ENCODE measurements around the gene MEIOB.
A peak's percentile ranks its signal among the peaks of the same experiment; 100 is the strongest.
"Not testable (repeated sequence)": the region's sequence is repeated elsewhere in the genome, so short reads cannot be mapped to it uniquely, and the experiment has no call there.

MEIOB gene

GRCh38 chr16:1877089-1877488, 5.1 kb upstream of the MEIOB start:
- no peak for DNase-seq

DNA sequence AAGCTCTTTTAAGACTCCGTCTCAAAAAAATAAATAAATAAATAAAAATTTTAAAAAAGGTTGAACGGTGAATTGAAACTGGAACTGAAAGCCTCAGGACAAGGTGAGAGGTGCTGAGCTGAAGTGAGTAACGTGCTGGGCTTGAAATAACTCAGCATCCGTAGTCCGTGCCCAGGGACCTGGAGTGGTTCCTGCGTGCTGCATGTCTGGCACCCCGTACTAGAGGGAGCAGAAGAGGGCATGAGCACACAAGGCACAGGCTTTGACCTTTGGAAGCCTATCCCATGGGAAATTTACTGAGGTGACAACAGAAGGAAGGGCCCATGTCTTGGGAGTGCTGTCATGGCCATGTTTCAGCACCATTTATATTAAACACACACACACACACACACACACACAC, 4.5 kb upstream of the MEIOB start:
- no peak for DNase-seq

- not testable (repeated sequence) for DNase-seq
These were observed 4.1 kb upstream of the MEIOB start for GRCh38 chr16:1876066-1876465.

DNA sequence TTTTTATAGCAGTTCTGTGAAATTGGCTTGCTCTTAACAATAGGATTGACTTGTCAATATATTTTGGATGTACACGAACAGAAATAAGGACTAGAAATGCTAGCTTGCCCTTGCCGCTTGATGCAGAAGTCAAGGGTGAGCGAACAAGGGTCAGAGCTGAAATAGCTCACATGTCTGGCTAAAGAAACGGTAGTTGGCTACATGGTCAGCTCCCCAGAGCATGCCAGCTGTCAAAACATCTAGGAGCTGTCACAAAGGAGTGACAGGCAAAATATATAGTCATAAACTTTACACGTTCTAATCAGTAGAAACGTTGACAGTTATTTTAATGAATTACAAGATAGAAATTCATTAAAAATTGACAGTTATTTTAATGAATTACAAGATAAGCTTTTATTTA, 2.9 kb upstream of the MEIOB start:
- no peak for DNase-seq

DNA sequence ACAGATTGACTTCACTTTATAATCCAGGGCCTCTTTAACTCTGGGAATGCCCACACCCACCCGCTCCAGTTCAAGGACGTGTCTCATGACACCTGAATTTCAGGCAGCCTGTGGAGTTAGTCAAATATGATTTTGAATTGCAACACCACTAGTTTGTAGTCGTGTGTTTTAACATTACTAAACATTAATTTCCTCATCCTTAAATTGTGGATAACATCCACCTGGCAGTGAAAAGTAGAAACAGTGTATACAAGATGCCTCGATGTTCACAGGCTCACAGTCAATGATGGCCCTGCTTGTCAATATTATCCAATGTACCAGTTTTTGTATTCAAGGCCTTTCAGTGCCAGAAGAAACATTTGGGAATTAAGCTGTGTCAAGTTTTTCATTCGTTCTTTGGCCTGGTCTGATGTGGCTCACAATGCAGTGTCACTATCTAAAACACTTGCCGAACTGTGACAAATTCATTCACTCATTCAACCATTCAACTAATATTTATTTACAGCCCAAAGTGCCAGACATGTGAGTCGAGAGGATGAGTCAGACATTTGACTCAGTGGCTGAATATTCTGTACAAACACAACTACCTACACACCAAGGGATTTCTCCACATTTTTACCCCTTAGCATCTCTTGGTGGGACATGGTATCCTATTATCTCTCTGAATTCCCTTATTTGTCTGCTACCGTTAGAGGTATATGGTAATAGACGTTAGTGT, 1.4 kb downstream of the MEIOB start:
- DNase-seq: peak; percentile 77

DNA sequence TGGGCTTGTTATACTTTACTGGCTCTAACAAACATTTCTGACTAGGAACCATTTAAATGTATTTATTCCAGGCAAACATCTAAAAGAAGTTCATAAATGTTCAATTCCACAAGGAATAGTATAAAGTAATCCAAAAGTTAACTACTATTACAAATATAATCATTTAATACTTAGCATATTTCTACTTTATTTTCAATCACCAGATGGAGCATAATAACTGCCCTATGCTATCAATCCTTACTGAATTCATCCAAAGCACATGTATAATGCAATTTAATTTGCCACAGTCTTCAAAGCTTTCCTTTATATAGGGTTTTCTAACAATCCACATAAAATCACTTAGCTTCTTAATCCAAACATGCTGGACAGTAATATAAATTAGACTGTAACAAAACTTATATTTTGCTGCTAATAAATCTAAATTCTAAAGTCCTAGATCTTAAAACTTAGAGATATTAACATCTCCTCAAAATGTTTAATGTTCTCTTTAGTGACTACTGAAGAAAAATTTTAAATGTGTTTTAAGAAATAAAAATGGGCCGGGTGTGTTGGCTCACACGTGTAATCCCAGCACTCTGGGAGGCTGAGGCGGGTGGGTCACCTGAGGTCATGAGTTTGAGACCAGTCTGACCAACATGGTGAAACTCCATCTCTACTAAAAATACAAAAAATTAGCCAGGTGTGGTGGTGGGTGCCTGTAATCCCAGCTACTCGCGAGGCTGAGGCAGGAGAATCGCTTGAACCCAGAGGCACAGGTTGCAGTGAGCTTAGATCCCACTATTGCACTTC, 5.9 kb downstream of the MEIOB start:
- DNase-seq: no peak

DNA sequence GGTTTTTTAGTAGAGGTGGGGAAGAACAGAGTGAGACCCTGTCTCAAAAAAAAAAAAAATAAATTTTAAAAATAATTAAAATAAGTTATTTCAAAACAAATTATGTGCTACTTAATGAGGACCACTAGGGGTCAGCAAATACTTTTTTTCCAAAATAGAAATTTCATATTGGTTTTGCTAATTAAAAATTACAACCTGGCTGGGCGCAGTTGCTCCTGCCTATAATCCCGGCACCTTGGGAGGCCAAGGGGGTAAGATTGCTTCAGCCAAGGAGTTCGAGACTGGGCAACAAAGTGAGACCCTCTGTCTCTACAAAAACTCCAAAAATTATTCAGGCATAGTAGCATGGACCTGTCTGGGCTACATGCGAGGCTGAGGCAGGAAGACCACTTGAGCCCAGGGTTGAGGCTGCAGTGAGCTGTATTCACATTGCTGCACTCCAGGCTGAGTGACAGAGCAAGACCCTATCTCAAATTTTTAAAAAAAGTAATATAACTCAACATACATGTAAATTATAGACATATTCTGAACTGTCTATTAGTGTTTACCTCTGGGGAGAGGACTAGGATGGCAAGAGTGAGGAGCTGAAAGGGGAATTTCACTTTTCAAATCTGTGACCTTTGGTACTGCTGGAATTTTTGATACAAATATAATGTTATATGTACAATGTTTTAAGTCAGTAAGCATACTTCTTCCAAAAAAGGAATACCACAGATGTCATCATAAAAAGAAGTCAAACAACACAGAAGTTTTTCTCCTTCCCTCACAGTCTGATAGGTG, 8.1 kb downstream of the MEIOB start:
- peak; percentile 29 for DNase-seq

DNA sequence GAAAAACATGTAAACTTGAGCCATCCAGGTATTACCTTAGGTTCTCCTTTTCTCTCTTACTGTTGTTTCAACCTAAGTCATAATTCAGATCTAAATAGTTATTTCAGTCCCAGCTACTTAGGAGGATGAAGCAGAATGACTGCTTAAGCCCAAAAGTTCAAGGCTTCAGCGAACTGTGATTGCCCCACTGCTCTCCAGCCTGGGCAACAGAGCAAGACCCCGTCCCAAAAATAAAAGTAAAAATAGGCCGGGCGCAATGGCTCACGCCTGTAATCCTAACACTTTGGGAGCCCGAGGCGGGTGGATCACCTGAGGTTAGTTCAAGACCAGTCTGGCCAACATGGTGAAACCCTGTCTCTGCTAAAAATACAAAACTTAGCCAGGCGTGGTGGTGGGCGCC, 9.6 kb downstream of the MEIOB start:
- no peak for DNase-seq

GRCh38 chr16:1861730-1862129, 10.2 kb downstream of the MEIOB start:
- no peak for DNase-seq

- no peak for DNase-seq
These were observed 12.3 kb downstream of the MEIOB start for GRCh38 chr16:1859650-1860049.

DNA sequence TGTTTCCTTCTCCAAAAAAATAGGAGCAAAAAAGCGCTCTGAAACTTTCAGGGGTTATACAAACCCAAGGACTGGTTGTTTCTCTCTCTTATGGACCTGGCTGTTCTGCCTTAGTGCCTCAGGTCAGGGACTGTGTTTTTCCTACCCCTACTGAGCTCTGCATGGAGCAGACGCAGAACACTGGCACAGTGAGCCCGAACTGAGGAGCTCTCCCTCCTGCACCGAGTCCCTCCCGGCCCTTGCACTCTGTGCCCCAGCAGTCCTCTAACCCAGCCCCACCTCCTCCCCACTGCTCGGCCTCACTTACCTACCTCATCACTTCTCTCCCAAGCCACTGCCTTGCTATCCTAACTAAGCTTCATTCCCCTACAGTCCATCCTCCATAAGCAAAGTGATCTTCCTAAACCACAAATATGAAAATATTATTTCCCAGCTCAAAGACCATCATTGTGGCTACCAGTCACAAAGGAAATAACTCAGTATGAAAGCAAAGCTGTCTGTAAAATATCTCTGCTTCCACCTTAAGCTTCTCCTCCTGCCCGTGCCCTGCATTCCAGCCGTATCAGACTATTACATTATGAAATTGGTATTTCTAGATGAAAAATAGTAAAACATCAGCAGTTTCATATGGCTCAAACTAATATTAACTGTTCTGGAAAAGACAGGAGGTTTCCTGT, 13.6 kb downstream of the MEIOB start:
- DNase-seq: no peak

GRCh38 chr16:1857433-1858097, 14.4 kb downstream of the MEIOB start:
- DNase-seq: no peak

GRCh38 chr16:1851793-1852192, 20.2 kb downstream of the MEIOB start:
- no peak for DNase-seq

DNA sequence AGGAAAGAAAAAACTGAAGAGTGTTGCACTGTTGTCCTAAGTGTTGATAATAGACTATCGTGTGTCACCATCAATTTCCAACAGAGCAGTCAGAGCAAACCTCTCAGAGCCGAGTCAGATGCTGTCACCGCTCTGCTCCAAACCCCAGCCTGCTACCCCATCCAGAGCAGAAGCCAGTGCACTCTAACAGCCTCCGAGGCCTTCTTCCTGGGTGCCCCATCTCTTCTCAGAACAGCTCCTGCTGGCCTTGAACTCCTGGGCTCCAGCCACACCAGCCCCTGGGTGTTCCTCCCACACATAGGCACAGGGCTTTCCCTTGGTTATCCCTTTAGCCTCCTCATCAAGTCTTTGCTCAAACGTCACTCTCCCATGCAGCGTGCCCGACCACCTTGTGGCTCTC, 21.0 kb downstream of the MEIOB start:
- DNase-seq: no peak

- no peak for DNase-seq
These were observed 25.5 kb downstream of the MEIOB start for GRCh38 chr16:1846416-1846815.

GRCh38 chr16:1845985-1846384, 26.0 kb downstream of the MEIOB start:
- no peak for DNase-seq

DNA sequence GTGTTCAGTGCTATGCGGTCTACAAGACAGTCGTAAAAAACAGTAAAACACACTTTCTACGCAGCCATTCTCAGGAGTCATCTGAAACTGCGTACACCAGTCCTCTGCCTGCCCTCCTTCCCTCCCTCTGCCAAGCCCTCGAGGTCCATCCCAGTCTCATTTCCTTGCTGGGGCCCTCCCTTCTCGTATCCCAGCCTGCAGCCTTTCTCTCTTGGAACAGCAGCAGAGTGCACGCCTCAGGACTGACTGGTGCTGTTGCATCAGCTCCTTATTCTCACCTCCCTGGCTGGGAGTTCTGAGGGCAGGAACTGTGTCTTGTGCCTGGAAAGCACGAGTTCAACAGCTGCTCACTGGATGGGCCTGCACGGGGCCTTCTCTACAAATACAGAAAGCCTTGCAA, 32.4 kb downstream of the MEIOB start:
- peak; percentile 72 for DNase-seq

DNA sequence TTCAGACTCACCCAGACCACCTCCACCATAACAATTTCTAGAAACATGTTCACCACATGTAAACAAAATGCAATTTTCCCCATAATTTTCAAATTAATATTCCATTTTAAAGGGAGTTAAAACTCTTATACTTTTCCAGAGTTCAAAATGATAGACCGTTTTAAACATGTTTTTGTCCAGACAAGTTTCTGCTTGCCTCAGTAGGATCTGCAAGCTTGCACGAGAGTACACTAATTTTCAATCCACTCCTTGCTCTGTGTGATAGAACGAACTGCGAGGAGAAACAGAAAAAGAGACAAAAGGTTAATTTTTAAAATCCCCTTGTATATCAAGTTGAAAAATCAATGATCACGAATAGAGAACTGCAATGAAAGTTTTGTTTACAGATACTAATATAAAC, 37.9 kb downstream of the MEIOB start:
- no peak for DNase-seq

GRCh38 chr16:1832838-1833454, 39.0 kb downstream of the MEIOB start:
- DNase-seq: no peak

- no peak for DNase-seq
These were observed 40.5 kb downstream of the MEIOB start for GRCh38 chr16:1831186-1832075.

GRCh38 chr16:1830213-1830612, 41.8 kb downstream of the MEIOB start:
- DNase-seq: no peak

Measured in EL (cell line).